GM20000 (cell line): ENCODE data around the gene IRF2.
A peak's percentile ranks its signal among the peaks of the same experiment; 100 is the strongest.

Source experiments
- DNase-seq: peaks from one replicate; pipeline ENCODE4 v3.0.0; 2012; ENCODE audit warnings: low spot score
- CTCF ChIP-seq: IDR thresholded peaks from 2 replicates; pipeline ENCODE4 v1.5.1; 2012; ENCODE audit warnings: mild to moderate bottlenecking, control low read depth; ENCODE audit errors: extremely low read depth, missing control alignments

IRF2 gene

GRCh38 chr4:184420881-184421416, 53.4 kb downstream of the IRF2 start:
- TF ChIP-seq CTCF, result no peak

GRCh38 chr4:184420402-184420801, 53.9 kb downstream of the IRF2 start:
- no peak for TF ChIP-seq CTCF
- DNase-seq, result no peak

More at GRCh38 chr4:184420881-184421416, 53.4 kb downstream of the IRF2 start:
- DNase-seq, result peak; percentile 55

GRCh38 chr4:184419976-184420375, 54.4 kb downstream of the IRF2 start:
- no peak for DNase-seq
- TF ChIP-seq CTCF, result no peak

GRCh38 chr4:184417802-184418511, 56.4 kb downstream of the IRF2 start:
- TF ChIP-seq CTCF, result no peak
- DNase-seq, result peak; percentile 68

GRCh38 chr4:184416913-184417734, 57.2 kb downstream of the IRF2 start:
- TF ChIP-seq CTCF, result no peak
- DNase-seq, result peak; percentile 71

- TF ChIP-seq CTCF, result no peak
Measured at GRCh38 chr4:184415071-184415470, 59.3 kb downstream of the IRF2 start.

More at GRCh38 chr4:184415071-184415470, 59.3 kb downstream of the IRF2 start:
- DNase-seq, result no peak
